ENCODE data around the gene PGBD1. TPM values are rescaled to one million over a fixed set of nuclear protein-coding genes. Genes with fewer than 3 reads are reported as not detected.

Gene PGBD1
- total RNA-seq, 1 experiment from 2014 or later, result not detected

DNA sequence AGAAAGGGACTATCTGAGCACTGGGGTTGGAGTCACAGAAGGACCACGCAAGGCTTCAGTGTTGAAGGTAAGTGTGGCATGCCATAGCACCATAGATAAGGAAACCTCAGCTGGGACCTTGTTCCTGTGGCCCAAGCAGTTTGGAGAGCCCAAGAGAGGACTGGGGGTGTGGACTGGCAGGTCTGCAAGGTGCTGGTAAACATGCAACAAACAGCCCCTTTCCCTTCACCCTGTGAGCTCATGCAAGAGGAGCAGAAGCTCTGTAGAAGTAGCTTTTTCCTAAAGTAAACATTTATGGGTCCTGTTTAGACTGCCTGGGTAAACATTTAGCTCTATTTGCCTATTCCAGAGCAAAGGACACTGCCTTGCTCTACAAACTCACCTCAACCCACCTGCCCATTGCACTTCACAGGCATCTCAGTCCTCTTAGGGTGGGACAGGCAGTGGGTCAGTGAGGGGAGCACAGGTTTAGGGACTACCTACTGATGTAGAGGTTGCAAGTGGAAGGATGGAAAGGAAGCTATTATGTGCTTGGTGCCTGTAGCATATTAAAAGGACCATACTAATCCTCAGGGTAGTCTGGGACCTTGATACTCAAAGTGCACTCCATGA lies 42.5 kb downstream of the PGBD1 start:
- no peak for DNase-seq (ENCODE audit: low read depth)
- in situ Hi-C loops (cut with HindIII; ENCODE audit: low pct_unique_long_range_greater_than_20kb, low sequenced_read_pairs), result no loop called here

DNA sequence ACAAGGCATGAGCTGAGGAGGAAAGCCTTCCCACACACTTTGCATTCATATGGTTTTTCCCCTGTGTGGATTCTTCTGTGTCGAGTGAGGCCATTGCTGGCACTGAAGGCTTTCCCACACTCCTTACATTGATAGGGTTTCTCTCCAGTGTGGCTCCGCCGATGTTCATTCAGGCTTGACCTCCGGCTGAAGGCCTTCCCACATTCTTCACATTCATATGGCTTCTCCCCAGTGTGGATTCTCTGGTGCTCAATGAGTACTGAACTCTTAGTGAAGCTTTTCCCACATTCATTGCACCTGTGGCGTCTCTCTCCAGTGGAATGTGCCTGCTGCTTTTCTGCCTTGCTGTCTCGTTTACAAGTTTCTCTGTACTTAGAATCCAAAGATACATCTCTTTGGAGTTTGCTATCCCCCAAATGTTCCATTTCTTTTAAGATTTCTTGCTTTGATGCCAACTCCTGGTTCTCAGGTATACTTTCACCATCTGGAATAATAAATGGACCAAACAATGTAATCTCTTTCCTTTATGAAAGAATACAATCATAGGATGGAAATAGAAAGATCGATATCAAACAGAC lies 45.1 kb downstream of the PGBD1 start:
- no peak for DNase-seq (ENCODE audit: low read depth)
- in situ Hi-C loops (cut with HindIII; ENCODE audit: low pct_unique_long_range_greater_than_20kb, low sequenced_read_pairs), result no loop called here

DNA sequence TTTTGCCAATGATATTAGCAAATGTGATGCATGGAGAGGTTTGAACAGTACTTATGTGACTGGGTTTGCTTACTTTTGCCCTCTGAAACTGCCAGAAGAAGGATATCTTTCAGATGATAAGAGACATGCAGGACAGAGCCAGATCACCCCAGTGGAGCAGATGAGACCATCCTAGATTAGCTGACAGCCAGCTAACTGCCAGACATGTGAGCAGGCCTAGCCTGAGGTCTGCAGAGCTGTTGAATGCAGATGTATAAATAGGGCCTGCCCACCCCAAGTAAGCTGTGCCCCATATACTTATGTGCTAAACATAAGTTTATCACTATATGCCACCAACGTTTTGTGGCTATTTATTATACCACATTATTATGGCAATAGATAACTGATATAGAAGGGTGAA lies 48.7 kb downstream of the PGBD1 start:
- no peak for DNase-seq (ENCODE audit: low read depth)
- in situ Hi-C loops (cut with HindIII; ENCODE audit: low pct_unique_long_range_greater_than_20kb, low sequenced_read_pairs), result no loop called here

DNA sequence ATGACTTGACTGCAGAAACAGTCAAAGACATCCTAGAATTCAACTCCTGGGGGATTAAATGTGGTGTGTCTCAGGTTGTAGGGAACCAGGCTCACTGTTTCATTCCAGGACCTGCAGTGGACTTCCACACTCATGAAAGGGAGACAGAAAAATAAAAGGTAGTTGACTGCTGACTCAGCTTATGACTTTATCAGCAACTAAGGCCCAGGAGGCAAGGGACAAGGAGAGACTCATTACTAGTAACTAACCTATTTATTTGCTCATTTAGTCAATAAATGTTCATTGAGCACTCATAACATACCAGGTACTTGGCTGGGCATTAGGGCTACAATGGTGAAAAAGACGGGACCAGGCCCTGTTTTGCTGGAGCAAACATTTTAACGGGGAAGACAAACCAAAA lies 51.7 kb downstream of the PGBD1 start:
- DNase-seq (ENCODE audit: low read depth), result no peak
- in situ Hi-C loops (cut with HindIII; ENCODE audit: low pct_unique_long_range_greater_than_20kb, low sequenced_read_pairs), result no loop called here

DNA sequence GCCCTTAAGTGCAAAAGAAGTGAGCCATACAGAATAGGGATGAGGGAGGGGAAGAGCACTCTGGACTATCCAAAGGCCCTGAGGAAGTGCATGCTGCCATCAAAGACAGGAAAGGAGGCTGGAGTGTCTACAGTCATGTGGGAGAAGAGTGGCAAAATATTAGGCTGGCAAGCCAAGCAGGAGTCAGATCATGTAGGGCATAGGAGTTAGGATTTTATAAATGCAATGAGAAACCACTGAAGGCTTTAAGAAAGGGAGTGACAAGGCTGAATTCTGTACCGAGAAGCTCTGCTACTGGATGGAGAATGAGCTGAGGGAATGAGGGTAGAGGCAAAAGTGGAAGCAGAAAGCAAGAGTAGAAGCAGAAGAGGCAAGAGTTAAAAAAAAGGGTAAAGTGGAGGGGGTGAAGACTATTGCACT lies 52.2 kb downstream of the PGBD1 start:
- in situ Hi-C loops (cut with HindIII; ENCODE audit: low pct_unique_long_range_greater_than_20kb, low sequenced_read_pairs), result no loop called here
- DNase-seq (ENCODE audit: low read depth), result no peak

DNA sequence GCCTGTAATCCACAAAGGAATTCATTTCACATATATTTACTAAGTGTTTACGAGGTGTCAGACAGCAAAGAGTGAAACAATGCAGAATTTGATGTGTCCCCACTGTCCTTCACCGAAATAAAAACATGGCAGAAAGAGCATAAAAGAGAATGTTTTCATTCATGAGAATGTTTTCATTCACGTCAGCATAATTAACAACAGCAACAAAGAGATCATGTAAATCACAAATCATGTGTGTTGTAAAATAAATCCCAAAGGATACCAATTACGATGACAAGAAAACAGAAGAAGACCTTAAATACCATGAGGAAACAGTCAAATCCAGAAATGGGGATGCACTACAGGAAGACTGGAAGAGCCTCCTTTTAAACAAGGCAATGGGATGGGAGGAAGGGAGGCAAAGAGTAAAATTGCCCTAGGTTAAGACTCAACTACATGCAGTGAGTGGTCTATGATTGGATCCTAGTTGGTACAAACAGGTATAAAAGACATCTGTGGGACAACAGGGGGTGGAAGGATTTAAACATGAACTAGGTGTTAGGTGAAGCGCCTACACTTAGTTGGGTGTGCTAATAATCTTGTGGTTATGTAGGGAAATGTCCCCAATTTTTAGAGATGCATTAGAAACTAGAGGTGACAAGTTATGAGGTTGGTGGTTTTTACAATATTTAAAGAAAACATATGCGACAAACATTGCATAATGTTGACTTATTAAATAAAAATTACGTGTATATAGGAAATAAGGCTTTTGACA lies 53.1 kb downstream of the PGBD1 start:
- in situ Hi-C loops (cut with HindIII; ENCODE audit: low pct_unique_long_range_greater_than_20kb, low sequenced_read_pairs), result no loop called here
- DNase-seq (ENCODE audit: low read depth), result no peak

DNA sequence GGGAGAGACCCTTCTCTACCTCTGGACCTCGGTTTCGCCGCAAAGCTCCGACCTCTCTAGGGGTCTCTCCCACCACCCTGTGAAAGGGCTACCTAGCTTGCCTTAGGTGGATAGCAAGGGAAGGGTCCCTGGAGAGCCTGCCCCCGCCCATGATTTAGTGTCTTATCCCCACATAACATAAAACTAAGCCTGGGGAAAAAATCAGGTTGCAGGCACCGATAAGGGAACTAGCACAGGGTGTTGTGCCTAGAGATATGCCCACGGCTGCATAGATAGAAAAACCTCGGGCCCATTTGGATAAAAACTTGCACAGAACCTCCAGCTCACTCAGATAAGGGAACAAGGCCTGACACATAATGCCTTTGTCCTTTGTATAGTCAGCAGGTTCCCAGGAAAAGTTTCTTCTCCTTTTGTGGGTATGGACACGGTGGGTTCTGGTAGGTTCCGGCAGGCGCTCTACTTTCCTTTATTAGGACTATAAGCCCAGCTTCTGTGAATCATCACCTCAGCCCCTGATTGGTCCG lies 53.7 kb downstream of the PGBD1 start:
- no peak for DNase-seq (ENCODE audit: low read depth)
- in situ Hi-C loops (cut with HindIII; ENCODE audit: low pct_unique_long_range_greater_than_20kb, low sequenced_read_pairs), result no loop called here

DNA sequence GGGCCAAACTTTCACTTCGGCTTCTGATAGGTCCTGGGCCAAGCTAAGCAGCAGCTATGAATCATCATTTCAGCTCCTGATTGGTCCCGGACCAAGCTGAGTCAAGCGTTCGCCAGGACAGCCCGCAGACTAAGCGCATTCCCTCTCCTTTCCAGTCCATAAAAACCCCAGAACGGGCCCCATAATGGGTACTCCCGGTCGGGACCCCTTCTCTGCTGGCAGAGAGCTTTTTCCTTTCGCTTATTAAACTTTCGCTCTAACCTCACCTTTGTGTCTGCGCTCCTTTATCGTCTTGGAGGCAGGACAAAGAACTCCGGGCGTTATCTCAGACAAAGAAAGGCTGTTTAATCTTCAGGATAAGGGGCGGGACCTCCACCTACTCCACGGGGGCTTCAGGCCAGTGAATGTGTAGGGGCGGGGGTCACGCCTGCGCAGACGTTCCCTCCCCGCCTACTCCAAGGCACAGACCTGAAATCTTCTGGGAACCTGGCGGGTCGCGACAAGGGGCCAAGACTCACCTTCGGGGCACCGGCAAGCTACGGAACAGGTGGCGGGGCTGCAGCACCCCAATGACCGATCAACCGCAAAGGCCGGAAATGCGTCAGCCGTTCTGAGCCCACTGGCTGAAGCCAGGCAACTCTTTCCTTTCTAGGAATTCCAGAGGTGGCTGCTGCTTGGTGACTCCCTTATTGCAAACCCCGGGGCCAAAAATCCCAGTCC lies 54.4 kb downstream of the PGBD1 start, which contains the start of gene ZSCAN31:
ZSCAN31 (minus strand) TSS at position 585 of the 720 bp plus-strand sequence. CDS start 6,465 bp downstream, outside the sequence.
- in situ Hi-C loops (cut with HindIII; ENCODE audit: low pct_unique_long_range_greater_than_20kb, low sequenced_read_pairs), result no loop called here
- DNase-seq (ENCODE audit: low read depth), result peak; percentile 64

DNA sequence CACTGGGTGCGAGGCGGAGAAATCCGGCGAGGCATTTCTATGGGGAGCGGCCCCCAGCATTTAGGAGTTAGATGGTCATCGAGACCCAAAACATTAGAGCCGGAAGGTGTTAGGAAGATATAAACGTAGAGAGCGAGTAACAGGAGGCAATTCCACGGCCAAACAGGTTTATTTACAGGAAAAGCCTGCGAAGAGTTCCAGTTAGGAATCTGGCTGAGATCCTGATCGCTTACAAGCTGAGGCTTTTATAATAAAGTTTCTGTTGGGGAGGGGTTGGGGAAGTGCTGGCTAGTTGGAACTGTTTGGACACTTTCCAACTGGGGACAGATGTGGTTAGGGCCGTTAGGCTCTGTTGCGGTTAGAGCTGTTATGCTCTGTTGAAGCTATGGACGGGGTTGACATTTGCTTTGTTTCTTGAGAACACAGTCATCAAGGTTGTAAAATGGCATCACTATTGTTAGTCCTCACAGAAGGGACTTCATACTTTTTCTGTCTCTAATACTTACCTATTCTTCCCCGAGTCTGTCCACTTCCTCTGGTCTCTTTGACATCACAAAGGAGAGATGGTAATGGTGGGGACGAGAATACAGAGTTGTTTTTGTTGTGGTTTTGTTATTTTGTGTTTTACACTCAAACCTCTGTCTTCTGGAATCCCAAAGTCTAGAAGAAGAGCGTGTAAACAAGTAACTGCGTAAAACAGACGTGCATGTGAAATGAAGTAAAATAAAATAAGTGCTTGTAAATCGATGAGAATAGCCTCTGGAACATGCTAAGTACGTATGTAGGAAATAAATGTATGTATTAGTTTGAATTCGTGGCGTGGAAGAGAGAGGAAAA lies 55.1 kb downstream of the PGBD1 start:
- DNase-seq (ENCODE audit: low read depth), result peak; percentile 31

DNA sequence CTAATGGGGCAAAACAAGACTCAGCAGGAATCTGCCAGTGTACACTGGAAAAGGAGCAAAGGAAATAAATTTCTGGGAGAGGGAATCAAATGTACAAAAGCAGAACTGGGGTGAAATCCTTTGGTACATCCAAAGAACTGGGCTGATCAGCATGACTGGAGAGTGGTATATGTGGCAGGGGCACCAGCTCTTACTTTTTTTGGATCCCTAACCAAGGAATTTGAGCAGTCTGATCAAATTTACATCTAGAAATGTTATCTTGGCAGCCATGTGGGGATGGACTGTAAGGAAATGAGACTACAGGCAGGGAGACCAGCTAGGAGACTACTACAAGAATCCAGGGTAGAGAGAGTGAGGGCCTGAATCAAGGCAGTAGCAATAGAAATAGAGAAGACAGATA lies 55.7 kb downstream of the PGBD1 start:
- in situ Hi-C loops (cut with HindIII; ENCODE audit: low pct_unique_long_range_greater_than_20kb, low sequenced_read_pairs), result no loop called here
- DNase-seq (ENCODE audit: low read depth), result no peak

More for the DNA sequence above, 55.1 kb downstream of the PGBD1 start:
- in situ Hi-C loops (cut with HindIII; ENCODE audit: low pct_unique_long_range_greater_than_20kb, low sequenced_read_pairs), result no loop called here

DNA sequence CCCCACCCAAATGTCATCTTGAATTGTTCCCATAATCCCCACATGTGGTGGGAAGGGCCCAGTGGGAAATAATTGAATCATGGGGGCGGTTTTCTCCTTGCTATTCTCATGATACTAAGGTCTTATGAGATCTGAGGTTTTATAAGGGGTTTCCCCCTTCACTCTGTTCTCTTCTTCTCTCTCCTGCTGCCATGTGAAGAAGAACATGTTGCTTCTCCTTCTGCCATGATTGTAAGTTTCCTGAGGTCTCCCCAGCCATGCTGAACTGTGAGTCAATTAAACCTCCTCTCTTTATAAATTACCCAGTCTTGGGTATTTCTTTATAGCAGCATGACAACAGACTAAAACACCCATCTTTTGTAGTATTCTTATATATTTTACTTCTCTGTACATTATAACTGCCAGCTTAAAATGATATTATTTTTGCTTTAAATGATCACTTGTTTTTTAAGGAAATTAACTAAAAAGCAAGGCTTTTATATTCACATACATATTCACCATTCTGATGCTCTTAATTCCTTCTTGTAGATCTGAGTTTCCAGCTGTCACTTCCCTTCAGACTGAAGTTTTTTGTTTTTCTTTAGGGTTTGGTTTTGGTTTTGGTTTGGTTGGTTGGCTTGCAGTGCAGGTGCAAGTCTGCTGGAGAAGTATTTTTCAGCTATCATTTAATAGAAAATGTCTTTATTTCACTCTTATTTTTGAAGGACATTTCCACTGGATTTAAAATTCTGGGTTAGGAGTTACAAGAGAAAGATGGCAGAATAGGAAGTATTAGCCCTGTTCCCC lies 59.1 kb downstream of the PGBD1 start:
- DNase-seq (ENCODE audit: low read depth), result no peak
- in situ Hi-C loops (cut with HindIII; ENCODE audit: low pct_unique_long_range_greater_than_20kb, low sequenced_read_pairs), result no loop called here

DNA sequence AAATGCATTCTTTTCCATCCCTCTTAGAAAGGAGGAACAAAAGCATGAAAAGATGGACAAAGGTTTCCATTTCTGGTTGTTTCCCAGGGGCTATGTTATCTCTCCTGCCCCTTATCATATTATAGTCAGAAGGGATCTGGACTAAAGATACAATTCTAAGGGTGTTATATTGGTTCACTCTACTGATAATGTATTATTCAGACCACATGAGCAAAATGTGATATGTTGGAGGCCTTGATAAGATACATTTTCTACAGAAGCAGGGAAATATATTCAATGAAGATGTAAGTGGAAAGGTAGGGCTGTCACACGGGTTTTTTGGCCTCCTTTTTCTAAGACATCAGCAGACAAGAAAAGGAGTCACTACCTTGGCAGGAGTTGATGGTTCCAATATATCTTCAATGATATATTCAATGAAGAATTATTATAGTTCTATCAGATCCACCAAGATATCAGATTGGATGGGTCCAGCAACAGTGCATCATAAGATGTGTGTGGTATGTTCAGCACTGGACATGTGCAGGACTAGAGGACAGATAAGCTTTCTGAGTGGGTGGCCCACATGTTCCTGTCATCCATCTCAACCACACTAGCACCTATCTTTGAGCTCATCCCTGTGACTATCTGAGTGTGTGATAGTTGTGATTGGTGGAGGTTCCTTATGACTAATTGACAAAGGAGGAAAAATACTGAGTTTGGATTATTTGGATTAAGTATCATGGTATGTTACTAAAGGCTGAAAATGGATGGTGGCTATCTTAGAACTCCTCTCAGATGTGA lies 62.7 kb downstream of the PGBD1 start:
- no peak for DNase-seq (ENCODE audit: low read depth)
- in situ Hi-C loops (cut with HindIII; ENCODE audit: low pct_unique_long_range_greater_than_20kb, low sequenced_read_pairs), result no loop called here

DNA sequence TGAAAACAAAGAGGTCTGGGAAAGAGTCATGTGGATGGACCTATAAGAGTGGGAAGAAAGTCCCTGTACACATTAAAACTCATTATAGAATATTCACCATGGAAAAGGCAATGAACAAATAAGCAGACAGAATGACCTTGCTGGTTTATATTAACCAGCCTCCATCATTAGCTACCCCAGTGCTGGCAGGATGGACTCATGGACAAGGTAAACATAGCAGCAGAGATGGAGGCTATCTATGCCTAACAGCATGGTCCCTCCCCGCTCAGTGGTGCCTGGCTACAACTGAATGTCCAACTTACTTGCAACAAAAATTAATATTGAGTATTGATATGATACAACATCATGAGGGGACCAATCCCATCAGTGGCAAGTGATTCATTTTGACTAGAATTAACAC lies 63.8 kb downstream of the PGBD1 start:
- no peak for DNase-seq (ENCODE audit: low read depth)

DNA sequence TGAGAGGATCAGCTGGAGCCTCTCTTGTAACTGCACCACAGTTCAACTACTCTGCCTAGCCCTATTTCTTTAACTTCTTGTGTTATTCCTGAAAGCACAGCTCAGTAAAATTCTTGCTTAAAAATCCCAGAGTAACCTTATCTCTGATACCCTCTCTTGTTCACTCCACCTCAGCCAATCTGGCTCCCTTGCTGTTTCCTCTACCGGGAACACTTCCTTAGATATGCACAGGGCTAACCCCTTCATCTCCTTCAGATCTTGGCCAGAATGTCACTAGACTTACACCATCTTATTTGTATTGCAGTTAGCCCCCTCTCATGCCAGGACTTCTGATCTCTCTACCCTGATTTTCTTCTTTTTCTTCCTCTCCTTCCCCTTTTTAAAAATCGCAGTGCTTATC lies 65.7 kb downstream of the PGBD1 start:
- in situ Hi-C loops (cut with HindIII; ENCODE audit: low pct_unique_long_range_greater_than_20kb, low sequenced_read_pairs), result no loop called here
- no peak for DNase-seq (ENCODE audit: low read depth)

More for the DNA sequence above, 63.8 kb downstream of the PGBD1 start:
- in situ Hi-C loops (cut with HindIII; ENCODE audit: low pct_unique_long_range_greater_than_20kb, low sequenced_read_pairs), result no loop called here

DNA sequence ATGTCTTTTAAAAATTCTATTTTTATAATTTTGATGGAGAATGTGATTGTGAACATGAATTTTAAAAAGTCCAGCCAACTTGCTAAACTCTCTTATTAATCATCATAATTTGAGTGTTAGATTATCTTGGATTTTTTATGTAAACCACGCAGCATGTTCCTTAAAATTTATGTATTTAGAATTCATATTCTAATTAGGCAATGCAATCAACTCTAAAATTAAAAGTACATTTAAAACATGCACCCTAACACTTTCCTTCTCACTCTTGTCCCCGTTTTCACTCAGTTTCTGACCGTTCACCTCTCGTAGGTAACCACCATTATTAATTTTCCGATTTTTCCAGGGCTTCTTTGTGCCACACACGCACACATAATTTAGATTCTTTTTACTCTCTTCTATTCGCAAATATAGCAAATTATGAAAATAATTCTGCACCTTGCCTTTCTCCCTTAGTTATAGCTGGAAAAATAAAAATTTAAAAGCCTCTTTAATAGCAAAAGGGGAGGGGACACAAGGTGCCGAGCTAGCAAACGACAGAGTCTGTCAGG lies 68.0 kb downstream of the PGBD1 start:
- in situ Hi-C loops (cut with HindIII; ENCODE audit: low pct_unique_long_range_greater_than_20kb, low sequenced_read_pairs), result no loop called here
- no peak for DNase-seq (ENCODE audit: low read depth)
